Activated naive CD4-positive, alpha-beta T cell (primary cell): ENCODE results near the gene RBM15B.

Source experiments
- DNase-seq, 4 experiments: peaks; one replicate each; lab custom pipeline; 2025; lab: John Stamatoyannopoulos, UW

Gene RBM15B

DNA sequence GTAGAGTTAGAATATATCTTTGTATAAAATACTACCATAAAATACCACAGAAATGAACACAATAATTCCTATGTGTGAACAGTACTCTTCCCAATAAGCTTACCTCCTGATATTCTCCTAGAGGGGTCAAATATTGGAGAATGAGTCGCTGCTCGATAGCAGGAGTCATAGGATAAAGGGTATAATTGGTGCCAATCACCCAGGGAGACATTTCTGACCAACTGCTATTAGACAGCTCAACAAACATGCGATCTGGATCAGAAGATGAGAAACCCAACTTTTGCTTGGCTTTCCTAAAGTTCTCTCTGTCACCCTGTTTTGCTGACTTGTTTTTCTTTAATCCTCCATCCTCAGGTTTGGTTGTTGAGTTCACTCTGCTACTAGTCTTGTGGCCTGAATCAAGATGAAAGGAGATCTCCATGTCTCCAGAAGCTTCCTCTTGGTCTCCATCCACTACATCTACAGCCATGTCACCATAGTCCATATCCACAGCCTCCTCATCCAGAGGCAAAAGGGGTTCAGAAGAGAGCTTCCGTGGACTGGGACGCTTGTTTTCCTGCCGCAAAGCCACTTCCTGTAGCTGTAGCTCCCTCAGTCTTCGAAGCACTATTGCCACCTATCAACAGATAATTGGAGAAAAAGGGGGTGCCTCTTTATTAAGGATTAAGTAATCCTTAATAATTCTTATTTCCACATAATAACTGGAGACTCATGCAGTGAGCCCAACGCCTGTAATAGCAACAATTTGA is 50.4 kb downstream of the RBM15B start:
- no peak for DNase-seq

DNA sequence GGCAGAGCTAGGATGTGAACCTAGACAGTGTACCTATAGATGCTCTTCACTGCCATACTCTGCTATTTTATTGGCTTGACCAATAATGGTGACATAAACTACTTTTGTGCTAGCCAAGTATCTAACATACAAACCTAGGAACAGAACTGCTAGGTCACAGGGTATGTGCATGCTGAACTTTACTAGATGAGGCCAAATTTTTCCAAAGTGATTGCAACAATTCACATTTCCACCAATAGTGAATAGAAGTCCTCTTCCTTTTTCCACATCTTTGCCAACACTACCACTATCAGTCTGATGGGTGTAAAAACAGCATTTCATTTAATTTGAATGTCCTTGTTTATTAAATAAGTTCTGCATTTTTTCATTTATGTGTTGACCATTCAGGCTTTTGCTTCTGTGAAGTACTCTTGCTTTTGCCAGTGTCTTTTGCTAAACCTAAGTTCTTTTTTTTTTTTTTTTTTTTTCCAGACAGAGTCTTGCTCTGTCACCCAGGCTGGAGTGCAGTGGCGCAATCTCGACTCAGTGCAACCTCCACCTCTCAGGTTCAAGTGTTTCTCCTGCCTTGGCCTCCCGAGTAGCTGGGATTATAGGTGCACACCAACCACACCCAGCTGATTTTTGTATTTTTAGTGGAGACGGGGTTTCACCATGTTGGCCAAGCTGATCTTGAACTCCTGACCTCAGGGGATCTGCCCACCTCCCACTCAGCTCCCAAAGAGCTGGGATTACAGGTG is 54.6 kb downstream of the RBM15B start:
- DNase-seq = no peak
